Brain microvascular endothelial cell (primary cell): ENCODE data around the gene ZBTB7C.

Experiments used
- DNase-seq: peaks from one replicate; pipeline ENCODE4 v3.0.0-alpha.2; 2020
- H3K27ac ChIP-seq: fragments of 250-450 bp; sonication (Bioruptor Pico); 2 replicates; pipeline ENCODE4 v1.5.1; 2020; ENCODE audit warnings: mild to moderate bottlenecking, moderate library complexity
- H3K27me3 ChIP-seq: fragments of 250-450 bp; sonication (Bioruptor Pico); replicated peaks from 2 replicates; pipeline ENCODE4 v1.5.1; 2020; ENCODE audit warnings: mild to moderate bottlenecking
- H3K36me3 ChIP-seq: fragments of 250-450 bp; sonication (Bioruptor Pico); replicated peaks from 2 replicates; pipeline ENCODE4 v1.5.1; 2020; ENCODE audit warnings: mild to moderate bottlenecking
- H3K4me3 ChIP-seq: 2 replicates; pipeline ENCODE4 v1.5.1; 2011; ENCODE audit warnings: low read depth, mild to moderate bottlenecking, control low read depth, low read length, moderate library complexity
- CTCF ChIP-seq: IDR thresholded peaks from 2 replicates; pipeline ENCODE4 v1.5.1; 2011; ENCODE audit warnings: low read depth, mild to moderate bottlenecking, moderate library complexity, low read length, control low read depth, inconsistent platforms; ENCODE audit errors: missing control alignments
- in situ Hi-C: cut with HindIII; loops from 2 replicates; pipeline ENCODE4 v1.10.0; 2017; ENCODE audit warnings: low sequenced_read_pairs, low pct_ligation_motif_present

Gene ZBTB7C

GRCh38 chr18:48116873-48117630 is 292.1 kb downstream of the ZBTB7C start:
- Histone ChIP-seq H3K36me3 (no peaks in the 10 kb centered on the region), H3K27me3 (no peaks in the 10 kb centered on the region), H3K27ac (no peak overlapping the region), H3K4me3 (no peak overlapping the region)
- in situ Hi-C loops, result no loop called here
- no peak for TF ChIP-seq CTCF
- DNase-seq, result no peak

- Histone ChIP-seq H3K36me3 (no peaks in the 10 kb centered on the region), H3K27me3 (no peaks in the 10 kb centered on the region), H3K4me3 (no peak overlapping the region), H3K27ac (no peak overlapping the region)
- no peak for TF ChIP-seq CTCF
- in situ Hi-C loops, result no loop called here
- DNase-seq, result no peak
Observed at GRCh38 chr18:48116017-48116416, 293.2 kb downstream of the ZBTB7C start.

GRCh38 chr18:48113691-48114090 is 295.5 kb downstream of the ZBTB7C start:
- no peaks in the 10 kb centered on the region for H3K36me3 ChIP-seq
- TF ChIP-seq CTCF, result no peak
- in situ Hi-C loops, result no loop called here
- H3K27me3 ChIP-seq, result no peaks in the 10 kb centered on the region
- no peak overlapping the region for H3K4me3 ChIP-seq
- no peak for DNase-seq
- H3K27ac ChIP-seq, result no peak overlapping the region

- in situ Hi-C loops, result no loop called here
- no peaks in the 10 kb centered on the region for H3K27me3 ChIP-seq
- no peaks in the 10 kb centered on the region for H3K36me3 ChIP-seq
- no peak overlapping the region for H3K27ac ChIP-seq
- DNase-seq, result no peak
- no peak for TF ChIP-seq CTCF
- H3K4me3 ChIP-seq, result no peak overlapping the region
Observed at GRCh38 chr18:48111587-48111986, 297.6 kb downstream of the ZBTB7C start.

GRCh38 chr18:48110797-48111196 is 298.4 kb downstream of the ZBTB7C start:
- H3K27me3 ChIP-seq, result peaks cover 2% of the 10 kb centered on the region
- H3K27ac ChIP-seq, result no peak overlapping the region
- DNase-seq, result no peak
- H3K4me3 ChIP-seq, result no peak overlapping the region
- H3K36me3 ChIP-seq, result no peaks in the 10 kb centered on the region
- in situ Hi-C loops, result no loop called here
- TF ChIP-seq CTCF, result no peak
